Erythroblast (primary cell): ENCODE measurements around the gene AR.

Experiments used
- GATA1 ChIP-seq: IDR thresholded peaks from 2 replicates; pipeline ENCODE4 v1.6.1; 2011; ENCODE audit warnings: low read depth, mild to moderate bottlenecking, control low read depth, low read length, moderate library complexity
- POLR2A ChIP-seq: IDR thresholded peaks from 2 replicates; pipeline ENCODE4 v1.6.1; 2011; ENCODE audit warnings: mild to moderate bottlenecking, low read length

GRCh38 chrX:67648361-67648760 is 104.5 kb downstream of the AR start:
- TF ChIP-seq POLR2A: no peak
- TF ChIP-seq GATA1: no peak
